H1 (cell line): ENCODE measurements around the gene INF2. TPM values are rescaled to one million over a fixed set of nuclear protein-coding genes. Genes with fewer than 3 reads are reported as not detected.

Experiments used
- CTCF ChIA-PET: fragments of 300-600 bp; sonication (Branson Sonifier 250); formaldehyde crosslinking; loops from one replicate; lab custom pipeline; 2021; ENCODE audit not compliant: partially characterized antibody; lab: Charles Lee
- POLR2A ChIA-PET: fragments of 300-600 bp; sonication (Branson Sonifier 250); formaldehyde crosslinking; loops from one replicate; lab custom pipeline; 2021; ENCODE audit warnings: inconsistent platforms; ENCODE audit not compliant: partially characterized antibody; lab: Charles Lee
- DNase-seq, 2 experiments: peaks; one replicate each; pipeline versions ENCODE4 v3.0.0 to v3.0.0-alpha.2; 2010 to 2022; ENCODE audit warnings: low spot score in 2 of 2, low read depth in 1 of 2, mixed read lengths in 1 of 2
- FAIRE-seq: peaks from 2 replicates; lab custom pipeline; 2011; peaks lifted over from hg19 to GRCh38; lab: Jason Lieb, UNC
- H2AFZ ChIP-seq: 2 replicates; pipeline ENCODE4 v1.8.1; 2012; ENCODE audit warnings: low read length, inconsistent platforms
- H2AK5ac ChIP-seq: 2 replicates; pipeline ENCODE4 v1.6.1; 2013; ENCODE audit warnings: low read depth, low read length
- H2BK120ac ChIP-seq: replicated peaks from 2 replicates; pipeline ENCODE3; 2013; ENCODE audit warnings: low read depth, low read length, inconsistent platforms
- H2BK12ac ChIP-seq: 2 replicates; pipeline ENCODE4 v1.6.1; 2013; ENCODE audit warnings: low read depth, low read length
- H2BK15ac ChIP-seq: 2 replicates; pipeline ENCODE4 v1.6.1; 2013; ENCODE audit warnings: low read length
- H2BK20ac ChIP-seq: 2 replicates; pipeline ENCODE4 v1.6.1; 2013; ENCODE audit warnings: low read length
- H2BK5ac ChIP-seq: 2 replicates; pipeline ENCODE4 v1.6.1; 2013; ENCODE audit warnings: low read depth, low read length
- H3K14ac ChIP-seq: 2 replicates; pipeline ENCODE4 v1.6.1; 2013; ENCODE audit warnings: inconsistent platforms; ENCODE audit not compliant: insufficient read length
- H3K18ac ChIP-seq: 2 replicates; pipeline ENCODE4 v1.6.1; 2013; ENCODE audit warnings: low read length; ENCODE audit errors: extremely low read depth
- H3K23ac ChIP-seq: 2 replicates; pipeline ENCODE4 v1.6.1; 2013; ENCODE audit warnings: inconsistent platforms; ENCODE audit not compliant: insufficient read length
- H3K23me2 ChIP-seq: 2 replicates; pipeline ENCODE4 v1.6.1; 2013; ENCODE audit warnings: low read depth, low read length
- H3K27ac ChIP-seq: 2 replicates; pipeline ENCODE4 v1.6.1; 2011; ENCODE audit warnings: low read depth, low read length, inconsistent platforms
- H3K27me3 ChIP-seq, 4 experiments: replicated peaks in 1 of 4; 1 replicate in 1 of 4; 2 replicates in 3 of 4; pipeline versions ENCODE4 v1.6.1 to v1.8.1; 2011 to 2013; ENCODE audit warnings: low read length in 3 of 4, mild to moderate bottlenecking in 3 of 4, inconsistent platforms in 2 of 4, mixed read lengths in 2 of 4, moderate library complexity in 1 of 4; ENCODE audit not compliant: control insufficient read depth in 3 of 4, insufficient read depth in 3 of 4; ENCODE audit errors: extremely low read depth in 1 of 4
- H3K36me3 ChIP-seq, 4 experiments: 2 replicates each; pipeline versions ENCODE4 v1.6.1 to v1.8.1; 2011 to 2013; ENCODE audit warnings: mild to moderate bottlenecking in 4 of 4, low read length in 3 of 4, moderate library complexity in 2 of 4, control low read depth in 1 of 4, inconsistent platforms in 1 of 4; ENCODE audit not compliant: insufficient read depth in 4 of 4, control insufficient read depth in 2 of 4
- H3K4ac ChIP-seq: replicated peaks from 2 replicates; pipeline ENCODE3; 2013; ENCODE audit warnings: low read length, low read depth, mixed read lengths, inconsistent platforms; ENCODE audit not compliant: insufficient read length
- H3K4me1 ChIP-seq, 4 experiments: replicated peaks in 1 of 4; 1 replicate in 1 of 4; 2 replicates in 3 of 4; pipeline versions ENCODE4 v1.6.1 to v1.8.1; 2011 to 2013; ENCODE audit warnings: low read length in 3 of 4, inconsistent platforms in 2 of 4, mixed read lengths in 1 of 4; ENCODE audit not compliant: insufficient read depth in 4 of 4, control insufficient read depth in 3 of 4
- H3K4me2 ChIP-seq, 2 experiments: 2 replicates each; pipeline versions ENCODE4 v1.6.1 to v1.8.1; 2011 to 2013; ENCODE audit warnings: low read depth in 2 of 2, low read length in 2 of 2, control low read depth in 1 of 2, inconsistent platforms in 1 of 2, mild to moderate bottlenecking in 1 of 2; ENCODE audit not compliant: insufficient read depth in 1 of 2
- H3K4me3 ChIP-seq, 4 experiments: fragments of 200-600, 300-600 bp in 1 of 4; sonication (generic), shearing (Covaris generic), sonication (Bioruptor Twin) in 1 of 4; 2 replicates each; pipeline versions ENCODE4 v1.5.1 to v1.8.1; 2011 to 2016; ENCODE audit warnings: low read length in 4 of 4, low read depth in 3 of 4, control low read depth in 2 of 4, inconsistent platforms in 2 of 4, mild to moderate bottlenecking in 2 of 4, mixed read lengths in 1 of 4, moderate library complexity in 1 of 4; ENCODE audit not compliant: insufficient read depth in 2 of 4; ENCODE audit errors: extremely low read depth in 1 of 4
- H3K56ac ChIP-seq: replicated peaks from 2 replicates; pipeline ENCODE3; 2013; ENCODE audit warnings: low read depth, mild to moderate bottlenecking, mixed read lengths, low read length, inconsistent platforms; ENCODE audit not compliant: insufficient read length
- H3K79me1 ChIP-seq: 2 replicates; pipeline ENCODE4 v1.6.1; 2013; ENCODE audit warnings: low read depth, low read length, control low read depth
- H3K79me2 ChIP-seq, 2 experiments: 2 replicates each; pipeline versions ENCODE4 v1.6.1 to v1.8.1; 2012 to 2013; ENCODE audit warnings: low read length in 2 of 2, mild to moderate bottlenecking in 2 of 2, inconsistent platforms in 1 of 2; ENCODE audit not compliant: insufficient read depth in 2 of 2, control insufficient read depth in 1 of 2
- H3K9ac ChIP-seq, 4 experiments: replicated peaks in 1 of 4; 1 replicate in 1 of 4; 2 replicates in 3 of 4; pipeline versions ENCODE4 v1.6.1 to v1.8.1; 2011 to 2013; ENCODE audit warnings: low read depth in 3 of 4, low read length in 3 of 4, control low read depth in 2 of 4, mild to moderate bottlenecking in 2 of 4, moderate library complexity in 2 of 4, inconsistent platforms in 1 of 4; ENCODE audit errors: extremely low read depth in 1 of 4
- H3K9me3 ChIP-seq, 2 experiments: 2 replicates each; pipeline versions ENCODE4 v1.6.1 to v1.8.1; 2012 to 2013; ENCODE audit warnings: mild to moderate bottlenecking in 2 of 2, moderate library complexity in 2 of 2, control low read depth in 1 of 2, inconsistent platforms in 1 of 2, low read depth in 1 of 2, low read length in 1 of 2, mixed read lengths in 1 of 2; ENCODE audit not compliant: insufficient read depth in 2 of 2
- H4K20me1 ChIP-seq, 2 experiments: replicated peaks in 1 of 2; 2 replicates each; pipeline versions ENCODE3 to v1.8.1; 2011 to 2013; ENCODE audit warnings: inconsistent platforms in 2 of 2, low read length in 2 of 2, mild to moderate bottlenecking in 1 of 2; ENCODE audit not compliant: insufficient read depth in 2 of 2, control insufficient read depth in 1 of 2
- H4K5ac ChIP-seq: 2 replicates; pipeline ENCODE4 v1.6.1; 2013; ENCODE audit warnings: low read length, low read depth, mixed read lengths, inconsistent platforms; ENCODE audit not compliant: insufficient read length
- H4K8ac ChIP-seq: 2 replicates; pipeline ENCODE4 v1.8.0; 2013; ENCODE audit warnings: mild to moderate bottlenecking, moderate library complexity, low read length, inconsistent platforms; ENCODE audit not compliant: insufficient read depth; ENCODE audit errors: extremely low read depth
- H4K91ac ChIP-seq: replicated peaks from 2 replicates; pipeline ENCODE3; 2013; ENCODE audit warnings: low read length, mixed read lengths, inconsistent platforms; ENCODE audit not compliant: insufficient read length
- RNF2 ChIP-seq: fragments of 200-900, 300-1000 bp; sonication (generic); IDR thresholded peaks from 2 replicates; pipeline ENCODE4 v1.7.1; 2016; ENCODE audit warnings: borderline replicate concordance, low read depth, mild to moderate bottlenecking, antibody characterized with exemption, low read length; ENCODE audit not compliant: poor library complexity, severe bottlenecking; ENCODE audit errors: missing control alignments
- WGBS, 2 experiments: shearing (Covaris generic) in 1 of 2; methylation state at CpG; one replicate each; pipeline versions ENCODE4 v1.1.6 to v1.1.7; 2013 to 2015; ENCODE audit warnings: low lambda C conversion rate in 2 of 2, mixed read lengths in 2 of 2, inconsistent platforms in 1 of 2, low coverage in 1 of 2, missing lambda C conversion rate in 1 of 2; ENCODE audit not compliant: insufficient replicate concordance in 2 of 2, insufficient coverage in 1 of 2, insufficient read length in 1 of 2; ENCODE audit errors: extremely low coverage in 1 of 2, missing lambda C conversion rate in 1 of 2; 5-methylcytosine and 5-hydroxymethylcytosine counted together
- polyA plus RNA-seq, 7 experiments: library from polyadenylated mRNA; depleted of rRNA in 3 of 7; stranded (reverse) in 5 of 7; unstranded in 2 of 7; fragments of >200 nt in 5 of 7; fragments of 200-250 nt in 2 of 7; gene quantifications; 1 replicate in 5 of 7; 2 replicates in 1 of 7; 4 replicates in 1 of 7; pipeline versions ENCODE4 v1.2.1 to v1.2.3, GENCODE V29; 2011 to 2013; ENCODE audit warnings: missing spikeins in 2 of 7, mixed read lengths in 2 of 7
- total RNA-seq: library from RNA; stranded (reverse); fragmentation: NEBNext Ultra II Directional; extraction: Animal tissue kit (Norgen Biotek cat#: 25700); gene quantifications from 2 replicates; pipeline ENCODE4 v1.2.1, GENCODE V29; 2021

INF2 gene
- total and polyA plus RNA-seq, 2 of the 8 experiments (the other 6 are each of a cell fraction or from before 2014, with no cell fraction given) = 29.1 to 59.5 TPM

- no peaks in the 10 kb centered on the region for H3K79me1 ChIP-seq
- no peak overlapping the region for H2BK120ac ChIP-seq
- DNase-seq (no peak), FAIRE-seq (no peak)
- H2BK12ac ChIP-seq = no peak overlapping the region
- H3K4me2 ChIP-seq = no peak overlapping the region
- POLR2A ChIA-PET = interaction anchor here (0.6 kb wide), 1 partner anchor 95 kb away, joined by 3 read pairs; no protein-coding TSS in a partner anchor
- TF ChIP-seq RNF2 = no peak
- no peak overlapping the region for H3K14ac ChIP-seq
- H3K4ac ChIP-seq = no peak overlapping the region
- H3K4me1 ChIP-seq = no peaks in the 10 kb centered on the region; a peak in 1 of 7 replicates
- no peak overlapping the region for H3K9ac ChIP-seq
- H4K91ac ChIP-seq = no peak overlapping the region
- H2BK15ac ChIP-seq = no peak overlapping the region
- no peak overlapping the region for H4K5ac ChIP-seq
- no peak overlapping the region for H4K8ac ChIP-seq
- CTCF ChIA-PET = interaction anchor here (0.9 to 1.2 kb wide), 4 partner anchors 10 to 63 kb away, joined by 3 to 4 read pairs (median 3); no protein-coding TSS in a partner anchor
- H3K36me3 ChIP-seq = peaks cover 0 to 40% (median 2%) of the 10 kb centered on the region in 4 experiments; a peak in 4 of 8 replicates
- 89% methylated on average over 12 of the region's 12 CpGs; no CpG with 5 or more reads in 1 of the 2 experiments for WGBS, 2 experiments
- no peak overlapping the region for H2AFZ ChIP-seq
- no peak overlapping the region for H3K23ac ChIP-seq
- peaks cover 0 to 5% of the 10 kb centered on the region in 2 experiments for H4K20me1 ChIP-seq
- H3K79me2 ChIP-seq = no peaks in the 10 kb centered on the region
- H2BK20ac ChIP-seq = no peak overlapping the region
- no peak overlapping the region for H3K18ac ChIP-seq
- no peak overlapping the region for H2BK5ac ChIP-seq
- H3K27me3 ChIP-seq = no peaks in the 10 kb centered on the region
- no peak overlapping the region for H2AK5ac ChIP-seq
- H3K23me2 ChIP-seq = no peaks in the 10 kb centered on the region
- no peak overlapping the region for H3K27ac ChIP-seq
- no peaks in the 10 kb centered on the region for H3K9me3 ChIP-seq
- H3K56ac ChIP-seq = no peak overlapping the region
- no peak overlapping the region for H3K4me3 ChIP-seq
These were observed 26.5 kb downstream of the INF2 start for GRCh38 chr14:104715871-104716270.
